HT-29 (cell line): ENCODE results near the gene TLCD3A. TPM values are rescaled to one million over a fixed set of nuclear protein-coding genes. Genes with fewer than 3 reads are reported as not detected.
A peak's percentile ranks its signal among the peaks of the same experiment; 100 is the strongest.
"Not testable (repeated sequence)": the region's sequence is repeated elsewhere in the genome, so short reads cannot be mapped to it uniquely, and the experiment has no call there.

Experiments used
- DNase-seq: peaks from one replicate; pipeline ENCODE4 v3.0.0-alpha.2; 2015; ENCODE audit warnings: low spot score
- total RNA-seq: library from RNA; depleted of rRNA; stranded (reverse); fragments of >200 nt; shearing (Covaris generic); gene quantifications from 2 replicates; pipeline ENCODE4 v1.2.3, GENCODE V29; 2014

The TLCD3A gene
- total RNA-seq, 1 experiment from 2014 or later = 21.7 TPM

DNA sequence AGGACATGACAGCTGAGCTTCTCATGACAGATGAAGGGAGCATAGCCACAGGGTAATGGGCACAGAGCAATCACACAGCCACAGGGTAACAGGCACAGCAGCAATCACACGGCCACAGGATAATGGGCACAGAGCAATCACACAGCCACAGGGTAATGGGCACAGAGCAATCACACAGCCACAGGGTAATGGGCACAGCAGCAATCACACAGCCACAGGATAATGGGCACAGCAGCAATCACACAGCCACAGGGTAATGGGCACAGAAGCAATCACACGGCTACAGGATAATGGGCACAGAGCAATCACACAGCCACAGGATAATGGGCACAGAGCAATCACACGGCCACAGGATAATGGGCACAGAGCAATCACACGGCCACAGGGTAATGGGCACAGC is 16.2 kb downstream of the TLCD3A start:
- DNase-seq = not testable (repeated sequence)

DNA sequence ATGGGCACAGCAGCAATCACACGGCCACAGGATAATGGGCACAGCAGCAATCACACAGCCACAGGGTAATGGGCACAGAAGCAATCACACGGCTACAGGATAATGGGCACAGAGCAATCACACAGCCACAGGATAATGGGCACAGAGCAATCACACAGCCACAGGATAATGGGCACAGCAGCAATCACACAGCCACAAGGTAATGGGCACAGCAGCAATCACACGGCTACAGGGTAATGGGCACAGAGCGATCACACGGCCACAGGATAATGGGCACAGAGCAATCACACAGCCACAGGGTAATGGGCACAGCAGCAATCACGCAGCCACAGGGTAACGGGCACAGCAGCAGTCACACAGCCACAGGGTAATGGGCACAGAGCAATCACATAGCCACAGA is 17.0 kb downstream of the TLCD3A start:
- DNase-seq = not testable (repeated sequence)

DNA sequence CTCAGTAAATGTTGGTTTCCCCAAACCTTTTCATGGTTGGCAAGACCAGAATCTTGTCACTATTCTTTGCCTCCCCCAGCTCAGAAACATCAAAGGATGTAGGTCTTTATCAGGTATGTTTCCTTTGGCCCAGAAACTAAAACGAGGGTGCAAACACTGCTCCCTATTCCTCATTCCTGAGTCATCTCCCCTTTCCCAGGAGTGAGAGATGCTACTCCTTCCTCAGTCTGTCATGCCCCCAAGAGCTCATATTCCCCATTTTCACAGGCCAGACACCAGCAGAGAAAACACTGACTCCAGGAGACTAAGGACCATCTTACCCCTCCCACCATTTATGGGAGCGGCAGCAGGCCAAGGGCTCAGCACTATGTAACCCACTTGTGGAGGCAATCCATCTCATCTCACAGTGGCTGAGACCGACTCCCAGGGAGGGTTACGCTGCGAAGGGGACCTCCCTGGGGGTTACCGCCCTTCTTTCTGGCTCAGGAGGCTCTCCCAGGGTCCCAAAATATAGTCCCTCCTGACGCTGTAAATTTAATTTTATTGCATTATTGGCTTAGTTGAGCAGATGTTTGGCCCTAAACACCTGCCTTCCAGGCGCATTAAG is 18.1 kb downstream of the TLCD3A start:
- DNase-seq = no peak

DNA sequence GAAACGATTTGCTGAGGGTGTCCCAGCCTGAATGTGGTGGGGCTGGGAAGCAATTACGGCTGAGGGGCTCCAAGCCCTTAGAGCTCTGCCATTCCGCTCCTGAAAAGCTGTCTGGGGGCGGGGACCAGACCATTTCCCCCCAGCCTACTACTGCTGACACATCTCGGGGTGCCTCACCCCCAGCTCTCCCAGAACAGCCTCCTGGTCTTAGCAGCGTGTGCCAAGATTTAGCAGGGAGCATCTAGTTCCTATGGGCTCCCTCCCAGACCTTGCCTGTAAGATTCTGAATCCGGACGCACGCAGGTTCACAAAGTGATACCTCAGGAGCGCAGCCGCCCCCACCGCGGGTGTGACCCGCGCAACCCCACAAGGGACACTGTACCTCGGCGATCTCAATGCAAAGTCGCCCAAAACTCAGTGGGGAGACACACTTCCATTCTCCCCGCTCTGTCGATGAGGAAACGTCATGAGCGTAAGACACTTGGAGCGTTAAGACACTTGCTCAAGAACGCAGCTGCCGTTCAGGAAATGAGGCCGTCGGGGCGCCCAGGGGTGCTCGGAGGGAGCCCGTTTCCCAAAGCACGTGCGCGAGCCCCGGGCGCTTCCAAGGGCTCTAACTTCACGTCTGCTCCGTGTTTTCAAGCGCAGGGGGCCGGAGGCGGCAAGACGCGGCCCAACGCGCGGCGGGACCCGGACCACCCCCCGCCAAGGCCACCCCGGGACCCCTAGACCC is 19.0 kb downstream of the TLCD3A start:
- DNase-seq = peak; percentile 47

DNA sequence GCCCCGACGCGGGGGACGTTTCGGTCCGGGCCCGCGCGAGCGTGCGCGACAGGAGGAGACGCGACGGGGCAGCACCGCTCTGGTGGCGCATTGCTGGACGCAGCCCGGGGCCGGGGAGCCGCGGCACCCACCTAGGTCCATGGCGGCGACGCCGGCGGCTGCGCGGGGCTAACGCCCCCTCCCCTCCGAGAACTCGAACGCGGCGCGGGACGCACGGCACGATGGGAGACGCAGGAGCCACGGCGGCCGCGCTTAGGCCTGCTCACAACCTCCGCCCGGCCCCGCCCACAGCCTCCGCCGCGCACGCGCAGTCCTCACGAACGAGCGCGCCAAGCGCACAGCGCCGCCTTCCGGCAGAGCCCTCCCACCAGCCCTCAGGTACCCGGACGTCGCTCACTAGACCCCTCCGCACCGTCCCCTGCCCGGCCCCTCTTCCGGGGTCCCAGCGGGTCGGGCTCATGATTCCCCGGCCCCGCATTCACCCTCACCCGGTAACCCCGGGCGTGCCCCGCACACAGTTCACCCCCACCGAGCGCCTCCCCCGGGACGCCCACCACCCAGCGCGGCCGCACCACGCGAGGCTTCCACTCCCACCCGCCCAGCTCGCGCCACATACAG is 19.7 kb downstream of the TLCD3A start, which contains the start of gene GEMIN4:
Gene GEMIN4 (minus strand): TSS at position 263 of the 618 bp plus-strand sequence. CDS start 122 bp downstream, at position 141.
- peak; percentile 84 for DNase-seq

DNA sequence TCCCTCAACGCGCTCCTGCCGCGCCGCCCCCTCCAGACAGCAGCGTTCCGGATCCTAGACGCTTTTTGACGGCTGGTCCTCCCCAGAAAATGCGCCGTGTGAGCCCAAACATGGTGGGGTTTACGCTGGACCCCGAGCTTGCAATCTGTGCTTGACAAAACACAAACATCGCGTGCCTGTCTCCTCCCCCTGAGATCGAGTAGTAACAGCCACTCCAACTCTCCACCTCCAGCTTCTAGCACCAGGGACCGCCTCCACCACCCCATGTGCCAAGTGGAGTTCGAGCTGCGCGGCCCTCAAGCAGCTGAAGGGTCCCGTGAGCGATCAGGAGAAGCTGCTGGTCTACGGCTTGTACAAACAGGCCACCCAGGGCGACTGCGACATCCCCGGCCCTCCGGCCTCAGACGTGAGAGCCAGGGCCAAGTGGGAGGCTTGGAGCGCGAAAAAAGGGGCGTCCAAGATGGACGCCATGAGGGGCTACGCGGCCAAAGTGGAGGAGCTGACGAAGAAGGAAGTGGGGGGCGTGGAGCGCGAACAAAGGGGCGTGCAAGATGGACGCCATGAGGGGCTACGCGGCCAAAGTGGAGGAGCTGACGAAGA is 20.3 kb downstream of the TLCD3A start:
- no peak for DNase-seq

DNA sequence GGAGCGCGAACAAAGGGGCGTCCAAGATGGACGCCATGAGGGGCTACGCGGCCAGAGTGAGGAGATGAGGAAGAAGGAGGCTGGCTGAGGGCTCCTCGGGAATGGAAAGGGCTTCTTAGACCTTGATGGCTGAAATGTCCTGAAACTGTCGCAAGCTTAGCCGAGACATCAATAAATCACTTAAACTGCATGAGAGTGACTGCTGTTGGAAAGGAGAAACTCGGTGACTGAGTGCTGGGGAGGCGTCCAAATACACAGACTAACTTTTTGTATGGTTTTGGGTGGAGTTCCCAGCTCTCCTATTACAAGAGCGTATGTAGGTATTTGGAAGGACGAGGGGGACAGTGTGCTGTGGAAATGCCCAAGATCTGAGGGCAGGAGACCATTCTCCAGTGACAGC is 21.0 kb downstream of the TLCD3A start:
- DNase-seq = no peak

DNA sequence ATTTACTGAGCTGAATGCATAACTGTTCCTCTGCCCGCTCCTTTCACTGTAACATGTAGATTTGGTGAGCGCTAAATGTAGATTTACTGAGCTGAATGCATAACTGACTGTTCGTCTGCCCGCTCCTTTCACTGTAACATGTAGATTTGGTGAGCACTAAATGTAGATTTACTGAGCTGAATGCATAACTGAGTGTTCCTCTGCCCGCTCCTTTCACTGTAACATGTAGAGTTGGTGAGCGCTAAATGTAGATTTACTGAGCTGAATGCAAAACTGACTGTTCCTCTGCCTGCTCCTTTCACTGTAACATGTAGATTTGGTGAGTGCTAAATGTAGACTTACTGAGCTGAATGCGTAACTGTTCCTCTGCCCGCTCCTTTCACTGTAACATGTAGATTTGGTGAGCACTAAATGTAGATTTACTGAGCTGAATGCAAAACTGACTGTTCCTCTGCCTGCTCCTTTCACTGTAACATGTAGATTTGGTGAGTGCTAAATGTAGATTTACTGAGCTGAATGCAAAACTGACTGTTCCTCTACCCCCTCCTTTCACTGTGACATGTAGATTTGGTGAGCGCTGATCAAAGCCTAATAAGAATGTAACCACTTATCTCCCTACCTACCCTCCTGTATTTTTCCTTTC is 23.0 kb downstream of the TLCD3A start:
- not testable (repeated sequence) for DNase-seq

DNA sequence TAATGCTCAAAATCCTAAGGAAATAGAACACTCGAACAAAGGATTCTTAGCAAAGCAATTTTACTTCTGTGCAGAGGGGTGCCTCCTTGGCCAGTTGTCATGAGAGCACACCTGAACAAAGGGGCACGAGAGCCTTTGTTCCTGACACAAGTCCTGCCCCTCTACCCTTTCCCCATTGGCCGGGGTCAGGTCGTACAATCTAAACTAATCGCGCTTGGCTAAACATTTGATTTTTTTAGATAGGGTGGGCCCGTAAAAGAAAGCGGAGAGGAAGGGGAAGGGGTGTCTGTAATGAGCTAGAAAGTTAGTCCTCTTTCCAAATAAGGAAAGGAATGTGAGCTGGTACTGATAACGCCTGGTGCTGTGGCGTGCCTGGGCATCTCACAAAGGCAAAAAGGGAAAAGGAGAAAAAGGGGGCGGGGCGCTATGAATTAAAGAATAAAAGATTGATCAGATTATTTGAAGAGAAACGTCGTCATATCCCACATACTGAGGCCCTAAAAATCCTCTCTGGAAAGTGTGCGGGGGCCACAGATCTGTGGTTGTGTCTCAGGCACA is 23.7 kb downstream of the TLCD3A start:
- not testable (repeated sequence) for DNase-seq

DNA sequence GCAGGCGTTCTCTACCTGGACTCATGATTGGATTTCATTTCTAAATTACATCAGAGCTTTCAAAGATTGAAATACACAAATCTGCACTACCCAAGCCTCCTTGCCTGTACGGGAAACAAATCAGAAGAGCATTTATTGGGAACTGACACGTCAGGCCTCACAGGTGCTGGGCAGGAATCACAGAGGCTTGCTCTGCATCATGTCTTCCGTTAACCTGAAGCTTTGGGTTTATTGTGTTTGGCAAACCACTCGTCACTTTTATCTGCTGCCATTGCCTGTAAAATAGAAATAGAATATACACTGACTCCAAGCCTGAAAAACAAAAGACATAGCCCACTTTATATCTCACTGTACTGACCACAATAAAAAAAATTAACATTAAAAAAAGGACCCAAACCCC is 27.6 kb downstream of the TLCD3A start:
- DNase-seq = no peak

DNA sequence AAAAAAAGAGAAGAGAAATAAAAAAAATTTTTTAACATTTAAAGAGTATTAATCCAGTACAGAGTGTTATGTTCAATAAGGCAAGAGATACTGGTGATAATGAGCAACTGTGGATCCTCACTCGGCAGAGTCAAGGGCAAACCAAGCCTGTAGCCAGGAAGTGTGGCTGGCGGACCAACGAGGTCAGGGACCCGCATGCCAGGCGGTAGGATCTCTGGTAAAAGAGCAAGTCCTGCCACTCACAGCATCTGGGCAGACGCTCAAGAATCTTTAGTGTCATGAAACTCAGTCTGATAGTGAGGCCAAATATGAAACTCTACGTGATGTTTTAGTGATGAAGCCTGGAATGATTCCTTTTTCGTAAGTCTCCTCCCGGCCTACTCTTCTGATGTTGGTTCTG is 28.0 kb downstream of the TLCD3A start:
- no peak for DNase-seq

DNA sequence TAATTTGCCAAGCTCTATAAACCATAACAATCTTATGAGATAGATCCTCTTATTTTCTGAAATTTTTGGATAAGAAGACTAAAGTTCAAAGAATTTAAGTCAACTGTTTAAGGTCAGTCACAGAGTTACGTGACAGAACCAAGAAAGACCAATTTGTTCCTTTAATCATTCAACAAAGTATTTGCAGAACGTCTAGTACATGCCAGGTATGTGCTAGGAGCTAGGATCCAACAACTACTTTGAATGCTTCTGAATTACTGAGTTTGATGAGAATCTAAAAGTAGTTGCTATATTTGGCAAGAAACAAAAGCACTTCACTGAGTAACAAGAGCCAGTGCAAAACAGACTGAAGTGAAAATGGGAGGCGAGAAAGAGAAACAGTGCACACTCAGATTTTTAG is 34.7 kb downstream of the TLCD3A start:
- no peak for DNase-seq

DNA sequence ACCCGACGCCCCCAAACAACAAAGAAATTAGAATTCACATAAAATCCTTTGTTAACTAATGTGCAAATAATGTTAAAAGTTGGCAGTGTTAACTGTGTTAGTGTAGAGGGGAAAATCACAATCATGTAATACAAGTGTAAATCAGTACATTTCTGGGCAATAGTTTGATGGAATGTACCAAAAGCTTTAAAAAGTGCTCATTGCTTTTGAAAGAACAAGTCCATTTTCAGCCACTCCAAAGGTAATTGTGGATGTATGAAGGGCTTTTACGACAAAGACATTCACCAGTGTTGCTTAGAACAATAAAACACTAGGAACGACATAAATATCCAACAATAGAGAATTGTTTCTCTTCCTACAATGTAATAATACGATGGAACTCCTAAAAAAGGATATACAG is 40.6 kb downstream of the TLCD3A start:
- DNase-seq = no peak

DNA sequence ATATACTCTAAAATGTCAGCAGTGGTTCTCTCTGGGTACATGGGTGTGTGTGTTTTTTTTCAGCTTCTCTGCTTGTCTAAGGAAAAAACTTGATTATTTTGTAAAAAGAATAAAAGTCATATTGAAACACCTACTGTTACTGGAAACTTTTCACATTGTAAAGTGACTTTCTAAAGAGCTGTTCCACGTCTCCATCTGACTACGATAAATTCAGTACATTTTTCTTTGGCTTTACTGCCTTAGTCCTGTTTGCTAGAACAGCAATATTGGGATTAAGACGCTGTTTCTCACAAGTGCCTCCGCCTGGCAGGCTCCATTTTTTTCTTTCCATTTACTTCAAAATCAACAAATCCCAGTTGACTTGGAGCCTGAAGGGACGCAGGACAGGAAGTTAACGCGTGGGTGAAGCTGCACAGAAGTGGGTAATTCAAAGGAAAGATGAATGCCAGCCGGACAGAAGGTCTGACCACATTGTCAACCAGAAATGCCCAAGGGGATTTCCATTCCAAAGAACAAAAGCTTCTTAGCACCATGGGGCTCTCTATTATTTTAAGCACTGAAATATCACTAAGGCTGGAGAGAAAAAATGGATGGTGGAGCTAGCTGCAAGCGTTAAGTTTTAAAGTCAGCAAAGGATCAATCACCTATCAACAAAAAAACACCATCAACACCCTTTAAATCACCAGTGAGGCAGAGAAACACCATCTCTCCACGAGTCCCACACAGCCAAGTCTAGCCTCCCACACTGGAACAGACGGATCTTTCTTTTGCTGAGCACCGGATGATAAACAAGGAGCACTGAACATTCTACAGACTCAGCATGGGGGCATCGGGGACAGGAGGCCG is 41.3 kb downstream of the TLCD3A start:
- DNase-seq = no peak

DNA sequence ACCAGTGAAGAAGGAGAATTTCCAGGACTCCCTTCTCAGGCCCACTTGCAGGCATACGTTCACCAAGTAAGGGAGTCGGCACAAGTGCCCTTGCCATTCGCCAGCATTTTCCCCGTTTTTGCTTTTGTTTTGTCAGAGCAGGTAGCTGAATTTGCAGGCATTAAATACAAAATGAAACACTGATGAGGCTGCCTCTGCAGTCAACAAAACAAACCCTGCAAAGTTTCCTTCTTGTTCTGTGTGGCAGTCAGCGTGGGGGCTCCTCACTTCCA is 41.9 kb downstream of the TLCD3A start:
- DNase-seq = no peak

DNA sequence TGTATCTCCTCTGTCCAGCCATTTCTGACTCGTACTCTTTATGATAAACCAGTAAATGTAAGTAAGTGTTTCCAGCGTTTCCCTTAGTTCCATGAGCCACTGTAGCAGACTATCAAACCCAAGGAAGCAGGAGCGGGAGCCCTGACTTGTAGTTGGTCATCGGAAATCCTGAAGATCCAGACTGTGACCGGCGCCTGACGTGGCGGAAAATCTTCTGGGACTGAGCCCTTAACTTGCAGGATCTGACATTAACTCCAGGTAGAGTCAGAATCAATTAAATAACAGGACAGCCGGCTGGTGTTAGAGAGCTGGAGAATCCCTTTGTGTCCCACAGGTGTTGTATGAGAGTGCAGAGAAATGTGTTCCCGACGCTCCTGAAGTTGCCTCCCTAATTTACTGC is 45.7 kb downstream of the TLCD3A start:
- no peak for DNase-seq

DNA sequence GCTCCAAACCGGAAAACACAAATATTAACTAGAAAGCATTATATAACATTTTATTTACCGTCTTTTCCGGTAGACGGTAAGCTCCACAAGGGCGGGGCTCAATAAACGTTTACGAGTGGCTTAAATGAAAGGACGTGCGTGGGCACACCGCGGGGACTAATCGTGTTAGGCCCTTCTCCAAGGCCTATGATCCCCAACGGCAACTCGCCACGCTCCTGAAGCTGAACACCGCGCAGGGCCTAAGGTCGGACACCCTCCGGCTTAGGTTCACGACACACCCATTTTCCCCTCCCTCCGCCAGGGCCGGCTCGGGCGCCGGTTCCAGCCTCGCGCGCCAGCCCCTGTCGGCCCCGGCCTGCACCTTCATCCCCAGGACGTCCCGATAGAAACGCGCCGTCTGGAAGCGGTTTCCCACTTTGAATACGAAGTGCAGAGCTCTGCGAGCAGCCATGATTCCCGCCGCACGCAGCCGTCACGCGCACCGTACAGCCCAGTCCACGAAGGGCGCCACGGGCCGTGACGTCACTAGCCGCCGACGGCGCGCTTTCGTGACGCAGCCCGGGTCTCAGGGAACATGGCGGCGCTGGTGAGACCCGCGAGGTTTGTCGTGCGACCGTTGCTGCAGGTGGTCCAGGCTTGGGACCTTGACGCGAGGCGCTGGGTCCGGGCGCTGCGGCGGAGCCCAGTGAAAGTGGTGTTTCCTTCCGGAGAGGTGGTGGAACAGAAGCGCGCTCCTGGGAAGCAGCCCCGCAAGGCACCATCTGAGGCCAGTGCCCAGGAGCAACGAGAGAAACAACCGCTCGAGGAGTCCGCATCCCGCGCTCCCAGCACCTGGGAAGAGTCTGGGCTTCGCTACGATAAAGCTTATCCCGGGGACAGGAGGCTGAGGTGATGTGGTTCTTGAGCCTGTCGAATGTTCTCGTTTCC is 49.7 kb downstream of the TLCD3A start, which contains the start of the genes GLOD4 and MRM3:
Gene GLOD4 (minus strand): TSS at position 476 of the 927 bp plus-strand sequence. CDS start 25 bp downstream, at position 451.
Gene MRM3 (plus strand): TSS at position 549 of the 927 bp plus-strand sequence. CDS start 26 bp downstream, at position 575.
- peak; percentile 80 for DNase-seq

DNA sequence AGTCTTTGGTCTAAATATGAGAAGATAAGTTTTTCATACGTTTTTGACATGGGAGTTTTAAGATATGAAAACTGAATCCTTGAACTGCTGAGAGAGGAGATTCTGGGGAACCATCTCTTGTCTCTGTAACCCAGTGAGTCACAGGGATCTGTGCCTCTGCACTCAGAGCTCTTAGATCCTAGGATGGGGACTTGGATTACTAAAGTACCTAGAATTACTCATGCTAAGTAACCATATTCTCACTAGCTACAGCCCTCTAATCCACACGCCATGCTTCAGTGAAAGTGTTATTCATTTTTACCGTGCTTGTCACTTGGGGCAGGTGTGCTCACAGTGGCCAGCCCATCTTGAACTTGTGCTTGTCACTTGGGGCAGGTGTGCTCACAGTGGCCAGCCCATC is 51.7 kb downstream of the TLCD3A start:
- no peak for DNase-seq

DNA sequence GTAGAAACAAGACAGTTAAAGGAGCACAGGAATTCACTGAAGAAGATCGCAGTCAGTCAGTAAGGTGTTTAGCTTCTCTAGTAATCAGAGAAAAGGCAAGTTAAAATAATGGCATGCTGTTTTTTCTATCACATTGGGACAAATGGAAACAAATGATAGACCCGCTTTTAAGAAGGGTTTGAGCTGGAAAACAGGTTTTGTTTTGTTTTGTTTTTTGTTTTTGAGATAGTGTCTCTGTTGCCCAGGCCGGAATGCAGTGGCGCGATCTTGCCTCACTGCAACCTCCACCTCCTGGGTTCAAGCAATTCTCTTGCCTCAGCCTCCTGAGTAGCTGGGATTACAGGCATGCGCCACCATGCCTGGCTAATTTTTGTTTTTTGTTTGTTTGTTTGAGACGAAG is 53.5 kb downstream of the TLCD3A start:
- not testable (repeated sequence) for DNase-seq
